SK-N-SH (cell line): ENCODE results near the gene SYNGR1. TPM values are rescaled to one million over a fixed set of nuclear protein-coding genes. Genes with fewer than 3 reads are reported as not detected.

Source experiments
- CTCF ChIA-PET: fragments of 300-600, 350-600 bp; formaldehyde crosslinking; extraction: SDS; loops from one replicate; lab custom pipeline; 2021; lab: Yijun Ruan, JAX
- POLR2A ChIA-PET: fragments of 350-600 bp; sonication (Branson Sonifier 250); formaldehyde crosslinking; extraction: SDS; loops from one replicate; lab custom pipeline; 2020; ENCODE audit warnings: antibody characterized with exemption, inconsistent platforms; lab: Yijun Ruan, JAX
- DNase-seq: peaks from one replicate; pipeline ENCODE4 v3.0.0; 2012
- H2AFZ ChIP-seq: fragments of 200-600 bp; sonication (generic); 2 replicates; pipeline ENCODE4 v1.8.1; 2016; ENCODE audit warnings: antibody characterized with exemption, mild to moderate bottlenecking, low read depth
- H3F3A ChIP-seq: fragments of 200-600 bp; sonication (generic); replicated peaks from 2 replicates; pipeline ENCODE3; 2016; ENCODE audit warnings: antibody characterized with exemption, mild to moderate bottlenecking; ENCODE audit not compliant: insufficient read depth
- H3K27ac ChIP-seq, 2 experiments: fragments of 200-500 bp in 1 of 2; fragments of 200-600 bp in 1 of 2; sonication (Bioruptor generic) in 1 of 2; sonication (generic), shearing (Covaris generic) in 1 of 2; 2 replicates each; pipeline versions ENCODE4 v1.5.1 to v1.6.1; 2014 to 2016; ENCODE audit warnings: low read depth in 2 of 2, inconsistent platforms in 1 of 2, low read length in 1 of 2, mild to moderate bottlenecking in 1 of 2, mixed read lengths in 1 of 2
- H3K27me3 ChIP-seq: fragments of 200-600 bp; sonication (generic), shearing (Covaris generic); 2 replicates; pipeline ENCODE4 v1.6.1; 2016; ENCODE audit warnings: mixed run types; ENCODE audit not compliant: insufficient read depth
- H3K36me3 ChIP-seq, 2 experiments: fragments of 200-500 bp in 1 of 2; fragments of 200-600 bp in 1 of 2; sonication (Bioruptor generic) in 1 of 2; sonication (generic) in 1 of 2; replicated peaks in 1 of 2; 2 replicates each; pipeline versions ENCODE3 to v1.5.1; 2014 to 2016; ENCODE audit warnings: low read length in 1 of 2, mild to moderate bottlenecking in 1 of 2; ENCODE audit not compliant: insufficient read depth in 2 of 2, control insufficient read depth in 1 of 2
- H3K4me1 ChIP-seq, 2 experiments: fragments of 200-500 bp in 1 of 2; fragments of 200-600 bp in 1 of 2; sonication (Bioruptor generic) in 1 of 2; sonication (generic), shearing (Covaris generic) in 1 of 2; 2 replicates each; pipeline versions ENCODE4 v1.5.1 to v1.6.1; 2014 to 2016; ENCODE audit warnings: low read depth in 1 of 2, low read length in 1 of 2, mixed run types in 1 of 2; ENCODE audit not compliant: insufficient read depth in 2 of 2, control insufficient read depth in 1 of 2
- H3K4me2 ChIP-seq: fragments of 200-600 bp; sonication (generic), shearing (Covaris generic); 2 replicates; pipeline ENCODE4 v1.6.1; 2017; ENCODE audit warnings: mixed run types
- H3K4me3 ChIP-seq, 2 experiments: fragments of 200-500 bp in 1 of 2; fragments of 200-600 bp in 1 of 2; sonication (Bioruptor generic) in 1 of 2; sonication (generic), shearing (Covaris generic) in 1 of 2; 2 replicates each; pipeline versions ENCODE4 v1.5.1 to v1.8.1; 2014 to 2016; ENCODE audit warnings: low read depth in 2 of 2, inconsistent platforms in 1 of 2, low read length in 1 of 2, mild to moderate bottlenecking in 1 of 2, mixed read lengths in 1 of 2, moderate library complexity in 1 of 2
- H3K79me2 ChIP-seq: fragments of 200-600 bp; sonication (generic); 2 replicates; pipeline ENCODE4 v1.8.1; 2017; ENCODE audit warnings: mild to moderate bottlenecking; ENCODE audit not compliant: insufficient read depth
- H3K9ac ChIP-seq: fragments of 200-600 bp; sonication (generic); 2 replicates; pipeline ENCODE4 v1.6.1; 2017; ENCODE audit warnings: mixed run types
- H3K9me2 ChIP-seq: fragments of 200-600 bp; sonication (generic); 2 replicates; pipeline ENCODE4 v1.6.1; 2017; ENCODE audit warnings: mixed run types
- H3K9me3 ChIP-seq: fragments of 200-600 bp; sonication (generic); 2 replicates; pipeline ENCODE4 v1.6.1; 2017; ENCODE audit warnings: mixed run types, mild to moderate bottlenecking, moderate library complexity
- H4K20me1 ChIP-seq: fragments of 200-600 bp; sonication (generic); 2 replicates; pipeline ENCODE4 v1.6.1; 2017; ENCODE audit warnings: mild to moderate bottlenecking, mixed run types; ENCODE audit not compliant: insufficient read depth
- CHD2 ChIP-seq: fragments of 150-350 bp; IDR thresholded peaks from 2 replicates; pipeline ENCODE4 v1.6.1; 2018; ENCODE audit warnings: low read length; ENCODE audit not compliant: partially characterized antibody
- CTCF ChIP-seq: fragments of 200-600 bp; sonication (generic); IDR thresholded peaks from 2 replicates; pipeline ENCODE4 v1.6.1; 2017; ENCODE audit warnings: antibody characterized with exemption, mild to moderate bottlenecking, moderate library complexity
- EZH2phosphoT487 ChIP-seq: fragments of 200-600 bp; sonication (generic); IDR thresholded peaks from 2 replicates; pipeline ENCODE4 v1.6.1; 2017; ENCODE audit warnings: low read depth, mixed run types, mild to moderate bottlenecking, antibody characterized with exemption, moderate library complexity, borderline replicate concordance
- IRF3 ChIP-seq: fragments of 150-350 bp; IDR thresholded peaks from 2 replicates; pipeline ENCODE4 v1.6.1; 2016; ENCODE audit warnings: mild to moderate bottlenecking, low read depth, low read length
- JUND ChIP-seq: IDR thresholded peaks from 2 replicates; pipeline ENCODE4 v1.4.0; 2012
- MAX ChIP-seq: IDR thresholded peaks from 2 replicates; pipeline ENCODE4 v1.4.0; 2012; ENCODE audit warnings: low read depth
- MXI1 ChIP-seq: IDR thresholded peaks from 2 replicates; pipeline ENCODE4 v1.6.1; 2012; ENCODE audit warnings: mild to moderate bottlenecking, low read depth, low read length, improper control_type of control experiment
- NFIC ChIP-seq: IDR thresholded peaks from 2 replicates; pipeline ENCODE4 v1.4.0; 2012; ENCODE audit warnings: borderline replicate concordance
- NRF1 ChIP-seq: IDR thresholded peaks from 2 replicates; pipeline ENCODE4 v1.6.1; 2012; ENCODE audit warnings: low read depth, mild to moderate bottlenecking, low read length
- RAD21 ChIP-seq: IDR thresholded peaks from 2 replicates; pipeline ENCODE4 v1.6.1; 2012; ENCODE audit warnings: mild to moderate bottlenecking, low read length
- REST ChIP-seq: IDR thresholded peaks from 2 replicates; pipeline ENCODE4 v1.6.1; 2012; ENCODE audit warnings: mild to moderate bottlenecking, low read depth, low read length, moderate library complexity
- TEAD4 ChIP-seq: IDR thresholded peaks from 2 replicates; pipeline ENCODE4 v1.4.0; 2012; ENCODE audit warnings: mild to moderate bottlenecking, borderline replicate concordance; ENCODE audit not compliant: insufficient read depth
- USF1 ChIP-seq: IDR thresholded peaks from 2 replicates; pipeline ENCODE4 v1.4.0; 2012; ENCODE audit warnings: low read depth, borderline replicate concordance
- USF2 ChIP-seq: fragments of 150-350 bp; IDR thresholded peaks from 2 replicates; pipeline ENCODE4 v1.6.1; 2017; ENCODE audit warnings: antibody characterized with exemption, low read length, low read depth, borderline replicate concordance
- WGBS: methylation state at CpG from one replicate; pipeline ENCODE4 v1.1.6; 2017; ENCODE audit warnings: low lambda C conversion rate; 5-methylcytosine and 5-hydroxymethylcytosine counted together
- polyA plus RNA-seq, 3 experiments: library from polyadenylated mRNA; depleted of rRNA; stranded (reverse); fragments of >200 nt; gene quantifications; 2 replicates each; pipeline ENCODE4 v1.2.3, GENCODE V29; 2012

SYNGR1 gene
- polyA plus RNA-seq, 1 of the 3 experiments (the other 2 are of a cell fraction) = 18.7 TPM

GRCh38 chr22:39313258-39314001, 36.4 kb upstream of the SYNGR1 start:
- Histone ChIP-seq H3K36me3 (peaks cover 27 to 57% of the 10 kb centered on the region in 2 experiments), H3K4me3 (no peak overlapping the region), H4K20me1 (peaks cover 70% of the 10 kb centered on the region), H3K27ac (no peak overlapping the region), H2AFZ (no peak overlapping the region), H3K27me3 (no peaks in the 10 kb centered on the region), H3K9me3 (no peaks in the 10 kb centered on the region), H3F3A (peaks cover 36% of the 10 kb centered on the region), H3K79me2 (peaks cover 35% of the 10 kb centered on the region), H3K4me1 (peaks cover 12 to 24% of the 10 kb centered on the region in 2 experiments; a peak in 2 of 4 replicates), H3K4me2 (no peak overlapping the region), H3K9me2 (no peaks in the 10 kb centered on the region)
- ChIA-PET POLR2A (no interaction called here), CTCF (interaction anchor here (1.5 to 4.5 kb wide), 2 partner anchors 143 to 178 kb away, joined by 4 to 35 read pairs; no protein-coding TSS in a partner anchor)
- no peak for DNase-seq
- 80% methylated on average over 4 of the region's 20 CpGs for WGBS
- no peak for TF ChIP-seq JUND
- TF ChIP-seq MAX = no peak
- no peak for TF ChIP-seq EZH2phosphoT487
- no peak for TF ChIP-seq CTCF
- no peak for TF ChIP-seq USF1
- TF ChIP-seq RAD21 = no peak
- TF ChIP-seq CHD2 = no peak
- TF ChIP-seq NRF1 = no peak
- no peak for TF ChIP-seq MXI1
- TF ChIP-seq TEAD4 = no peak
- TF ChIP-seq REST = no peak
- no peak for TF ChIP-seq USF2
- no peak for TF ChIP-seq IRF3
- no peak for TF ChIP-seq NFIC
- TF ChIP-seq, all 33 proteins: peak for 0
- no peak overlapping the region for H3K9ac ChIP-seq
